GM19193 (cell line): ENCODE data around the gene LRRC15.

ENCODE experiments used
- POLR2A ChIP-seq: IDR thresholded peaks from 4 replicates; pipeline ENCODE4 v1.6.1; 2011; ENCODE audit not compliant: insufficient read depth, insufficient read length; ENCODE audit errors: extremely low read depth

Gene LRRC15

DNA sequence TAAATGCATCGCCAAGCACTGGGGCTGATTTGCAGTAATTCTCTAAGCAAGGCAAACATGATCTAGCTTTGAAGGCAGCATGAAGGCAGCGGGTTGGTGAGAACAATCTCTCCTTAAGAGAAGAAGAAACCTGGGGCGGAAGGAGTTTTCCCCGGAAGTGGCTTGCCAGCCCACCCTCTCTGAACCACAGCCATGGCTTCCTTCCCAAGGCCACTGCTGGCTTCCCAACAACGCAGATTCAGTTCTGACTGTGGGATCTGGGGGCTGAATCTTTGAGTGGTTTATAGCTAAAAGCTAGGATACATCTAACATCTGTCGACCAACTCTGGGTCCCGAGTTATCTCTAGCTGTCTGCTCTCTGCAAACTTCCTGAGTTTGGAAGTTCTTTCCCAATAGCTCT is 14.2 kb downstream of the LRRC15 start:
- TF ChIP-seq POLR2A = no peak

DNA sequence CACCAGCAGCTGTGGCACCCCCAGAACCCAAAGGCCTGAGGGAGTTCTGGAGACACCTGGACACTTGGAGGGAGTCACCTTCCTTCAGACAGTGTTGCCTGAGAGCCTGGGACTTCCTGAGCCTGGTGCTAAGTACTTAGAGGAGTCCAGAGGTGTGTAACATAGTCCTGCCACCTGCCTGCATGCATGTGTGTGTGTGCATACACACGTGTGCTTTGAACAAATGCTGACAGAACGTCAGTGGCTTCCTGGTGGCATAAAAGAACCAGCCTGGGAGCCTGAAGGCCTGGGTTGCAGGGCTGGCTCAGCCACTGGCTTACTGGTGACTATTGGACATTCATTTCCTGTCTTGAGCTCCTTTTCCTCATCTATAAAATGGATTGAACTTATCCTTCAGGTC is 15.2 kb downstream of the LRRC15 start:
- TF ChIP-seq POLR2A = no peak

DNA sequence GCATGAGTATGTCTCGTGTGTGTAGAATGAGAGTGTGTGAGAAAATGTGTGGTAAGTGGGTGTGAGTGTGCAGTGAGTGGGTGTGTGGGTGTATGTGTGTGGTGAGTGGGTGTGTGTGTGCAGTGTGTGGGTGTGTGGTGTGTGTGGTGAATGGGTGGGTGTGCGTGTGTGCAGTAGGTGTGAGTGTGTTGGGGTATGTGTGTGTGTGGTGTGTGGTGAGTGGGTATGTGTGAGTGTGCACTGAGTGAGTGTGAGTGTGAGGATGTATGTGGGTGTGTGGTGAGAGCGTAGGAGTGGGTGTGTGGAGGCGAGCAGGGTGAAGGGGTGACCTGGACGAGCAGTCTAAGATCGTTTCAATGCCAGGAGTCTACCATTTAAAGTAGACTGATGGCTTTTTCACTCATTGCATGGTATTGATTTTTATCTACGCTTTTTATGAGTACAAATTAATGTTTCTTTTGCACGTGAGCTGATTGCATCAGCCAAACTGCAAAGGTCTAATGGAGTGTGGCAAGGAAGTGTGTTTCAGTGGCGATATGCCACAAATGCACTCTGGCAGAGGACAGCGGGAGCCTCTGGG is 16.8 kb downstream of the LRRC15 start:
- TF ChIP-seq POLR2A = no peak

DNA sequence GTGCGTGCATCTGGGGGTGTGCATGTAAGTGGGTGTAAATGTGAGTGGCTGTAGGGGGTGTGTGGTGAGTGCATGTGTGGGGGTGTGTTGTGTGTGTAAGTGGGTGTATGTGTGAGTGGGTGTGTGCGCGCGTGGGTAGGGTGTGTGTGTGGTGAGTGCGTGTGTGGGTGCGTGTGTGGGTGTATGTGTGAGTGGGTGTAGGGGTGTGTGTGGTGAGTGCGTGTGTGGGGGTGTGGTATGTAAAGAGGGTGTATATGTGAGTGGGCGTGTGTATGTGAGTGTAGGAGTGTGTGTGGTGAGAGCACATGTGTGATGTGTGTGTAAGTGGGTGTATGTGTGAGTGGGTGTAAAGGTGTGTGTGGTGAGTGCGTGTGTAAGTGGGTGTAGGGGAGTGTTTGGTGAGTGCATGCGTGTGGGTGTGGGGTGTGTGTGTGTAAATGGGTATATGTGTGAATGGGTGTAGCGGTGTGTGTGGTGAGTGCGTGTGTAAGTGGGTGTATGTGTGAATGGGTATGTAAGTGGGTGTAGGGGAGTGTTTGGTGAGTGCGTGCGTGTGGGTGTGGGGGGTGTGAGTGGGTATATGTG is 17.5 kb downstream of the LRRC15 start:
- TF ChIP-seq POLR2A = no peak

DNA sequence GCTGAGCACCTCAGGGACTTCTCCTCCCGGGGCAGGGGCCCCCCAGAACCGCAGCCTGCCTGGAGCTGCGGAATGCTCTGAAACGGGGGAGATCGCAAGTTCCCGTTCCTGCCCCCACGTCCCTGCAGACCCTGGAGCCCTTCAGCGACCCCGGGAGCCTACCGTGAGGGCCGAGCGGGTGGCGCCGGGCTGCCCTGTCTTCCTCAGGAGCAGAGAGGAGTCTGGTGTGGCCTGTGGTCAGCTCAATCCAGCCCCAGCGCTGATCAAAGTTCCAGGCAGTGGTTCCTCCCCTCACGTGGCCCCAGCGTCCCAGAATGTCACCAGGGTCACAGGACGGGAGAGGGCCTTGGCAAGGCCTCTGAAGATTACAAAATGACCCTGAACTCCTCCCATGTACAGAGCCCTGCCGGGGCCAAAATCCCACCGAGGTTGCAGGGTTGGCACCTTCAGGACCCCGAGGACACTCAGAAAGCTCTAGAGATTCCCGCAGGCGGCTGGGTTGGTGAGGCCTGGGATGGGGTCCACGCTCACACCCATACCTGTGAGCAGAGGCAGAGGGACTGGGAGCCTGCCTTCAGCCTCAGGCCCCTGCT is 18.4 kb downstream of the LRRC15 start, which contains the start of gene CPN2:
Gene CPN2, minus strand, starts transcription at position 249 of the 593 bp plus-strand sequence. CDS start 8,626 bp downstream, outside the sequence.
- no peak for TF ChIP-seq POLR2A

DNA sequence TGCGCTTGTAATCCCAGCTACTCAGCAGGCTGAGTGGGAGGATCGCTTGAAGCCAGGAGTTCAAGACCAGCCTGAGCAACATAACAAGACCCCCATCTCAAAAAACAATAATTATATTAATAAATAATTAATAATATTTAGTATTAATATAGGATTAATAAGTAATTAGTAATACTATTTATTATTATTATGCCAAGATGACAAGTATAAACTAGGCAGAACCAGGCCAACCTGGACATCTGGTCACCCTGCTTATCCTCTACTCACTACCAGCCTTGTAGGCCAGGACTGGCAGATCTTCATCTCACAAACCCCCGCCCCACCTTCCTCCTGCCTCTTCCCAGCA is 18.8 kb downstream of the LRRC15 start:
- TF ChIP-seq POLR2A = no peak

DNA sequence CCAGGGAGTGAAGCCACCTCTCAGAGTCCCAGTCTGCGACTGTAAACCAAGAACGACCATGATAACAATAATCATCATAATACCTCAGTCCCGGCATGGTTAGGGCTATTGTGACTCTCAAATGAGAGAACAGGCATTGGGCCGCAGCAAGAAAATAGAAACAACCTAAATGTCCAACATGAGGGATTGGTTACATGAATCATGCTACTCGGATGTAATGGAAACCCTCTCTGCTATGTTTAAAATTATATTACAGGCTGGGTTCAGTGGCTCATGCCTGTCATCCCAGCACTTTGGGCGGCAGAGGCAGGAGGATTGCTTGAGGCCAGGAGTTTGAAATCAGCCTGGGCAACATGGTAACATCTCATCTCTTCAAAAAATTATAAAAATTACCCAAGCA is 21.2 kb downstream of the LRRC15 start:
- no peak for TF ChIP-seq POLR2A

DNA sequence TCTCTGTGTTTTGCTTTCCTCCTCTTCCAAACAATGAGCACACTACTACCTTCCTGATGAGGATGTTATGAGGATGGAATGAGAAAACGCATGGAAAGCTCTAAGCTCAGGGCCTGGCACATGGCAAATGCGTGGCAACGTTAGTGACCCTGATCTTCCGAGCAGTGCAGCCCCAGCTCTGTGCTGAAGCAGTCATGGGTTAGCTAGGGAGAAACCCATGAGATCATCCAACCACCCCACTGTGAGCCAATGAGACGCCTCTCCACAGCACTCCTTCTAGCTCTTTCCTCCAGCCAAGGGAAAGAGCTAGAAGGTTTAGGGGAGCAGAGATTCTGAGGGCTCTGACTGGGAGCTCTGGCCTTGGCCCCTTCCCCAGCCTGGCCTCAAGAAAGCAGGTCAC is 22.9 kb downstream of the LRRC15 start:
- TF ChIP-seq POLR2A = no peak

DNA sequence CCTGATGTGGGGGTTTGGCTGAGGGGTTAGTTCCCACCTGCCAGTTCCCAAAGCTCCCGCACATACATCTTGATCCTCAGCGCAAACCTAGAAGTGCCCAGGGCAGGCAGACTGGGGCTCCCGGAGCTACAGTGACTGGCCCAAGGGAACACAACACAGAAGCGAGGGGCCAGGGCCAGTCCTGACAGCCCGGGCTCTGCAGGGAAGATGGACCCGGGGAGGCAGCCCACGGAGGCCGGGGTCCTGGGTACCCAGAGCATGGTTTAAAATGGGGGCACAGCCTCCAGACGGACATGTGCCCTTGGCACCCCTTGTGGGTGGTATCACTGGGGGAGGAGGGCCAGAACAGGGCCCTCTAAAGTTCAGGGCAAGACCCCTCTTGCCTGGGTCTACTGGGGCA is 23.5 kb downstream of the LRRC15 start:
- TF ChIP-seq POLR2A = no peak

DNA sequence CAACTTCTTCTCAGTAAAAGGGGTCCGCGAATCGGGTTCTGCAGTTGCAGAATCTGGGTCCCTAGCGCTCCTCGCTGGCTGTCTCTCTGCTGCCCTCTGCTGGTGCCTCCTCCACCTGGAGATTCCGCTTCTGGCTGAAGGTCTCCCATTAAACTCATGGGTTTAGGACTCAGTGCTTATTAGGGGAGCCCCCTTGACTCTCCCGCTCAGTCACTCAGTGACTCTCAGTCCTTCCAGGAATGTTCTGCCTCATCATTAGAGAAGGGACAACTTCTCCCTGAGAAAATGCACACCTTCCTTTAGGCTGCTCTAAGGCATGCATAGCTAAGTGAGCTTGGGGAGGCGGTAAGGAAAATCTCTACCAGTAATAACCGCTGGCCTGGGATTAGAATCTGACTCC is 25.5 kb downstream of the LRRC15 start:
- no peak for TF ChIP-seq POLR2A

DNA sequence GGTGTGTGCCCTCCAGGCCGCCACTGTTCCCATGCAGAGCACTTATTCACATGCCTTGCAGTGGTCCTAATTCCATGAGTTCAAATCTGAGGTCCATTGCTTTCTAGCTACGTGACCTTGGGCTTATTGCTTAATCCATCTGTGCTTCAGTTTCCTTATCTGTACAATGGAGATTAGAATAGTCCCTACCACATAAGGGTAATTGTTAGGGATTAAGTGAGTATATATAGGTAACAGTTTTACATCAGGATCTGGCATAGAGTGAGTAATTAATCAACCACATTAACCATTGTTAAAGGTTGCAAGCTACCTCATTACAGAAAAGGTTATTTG is 26.0 kb downstream of the LRRC15 start:
- TF ChIP-seq POLR2A = no peak

DNA sequence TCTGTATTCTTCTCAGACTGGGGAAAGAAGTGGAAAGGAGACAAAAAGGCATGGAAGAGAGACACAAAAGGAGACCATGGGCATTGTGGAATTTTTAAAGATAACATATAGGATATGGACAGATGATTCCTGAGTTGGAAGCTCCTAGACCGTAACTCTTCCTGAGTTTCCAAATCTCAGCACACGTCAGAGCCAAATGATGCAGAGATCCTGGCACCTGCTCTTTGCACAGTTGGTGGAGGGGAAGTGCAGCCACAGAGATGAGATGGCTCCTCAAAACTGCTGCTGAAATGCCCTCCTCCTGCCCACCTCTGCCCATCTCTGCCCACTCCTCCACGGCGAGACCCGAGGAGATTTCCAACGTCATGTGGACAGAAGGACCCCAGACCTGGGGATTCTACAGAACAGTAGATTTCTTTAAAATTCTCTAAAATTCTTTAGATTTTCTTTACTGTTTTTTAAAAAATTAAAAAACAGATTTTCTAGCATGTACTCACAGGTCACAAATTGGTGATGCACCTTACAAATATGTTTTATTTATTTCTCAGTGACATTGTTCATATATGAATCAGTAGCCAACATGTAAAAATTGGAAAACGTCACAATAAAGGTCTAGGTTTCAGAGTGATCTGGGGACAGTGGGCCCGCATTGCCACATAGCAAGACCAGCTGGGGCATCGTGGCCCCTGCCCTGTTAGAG is 26.5 kb downstream of the LRRC15 start:
- TF ChIP-seq POLR2A = no peak

DNA sequence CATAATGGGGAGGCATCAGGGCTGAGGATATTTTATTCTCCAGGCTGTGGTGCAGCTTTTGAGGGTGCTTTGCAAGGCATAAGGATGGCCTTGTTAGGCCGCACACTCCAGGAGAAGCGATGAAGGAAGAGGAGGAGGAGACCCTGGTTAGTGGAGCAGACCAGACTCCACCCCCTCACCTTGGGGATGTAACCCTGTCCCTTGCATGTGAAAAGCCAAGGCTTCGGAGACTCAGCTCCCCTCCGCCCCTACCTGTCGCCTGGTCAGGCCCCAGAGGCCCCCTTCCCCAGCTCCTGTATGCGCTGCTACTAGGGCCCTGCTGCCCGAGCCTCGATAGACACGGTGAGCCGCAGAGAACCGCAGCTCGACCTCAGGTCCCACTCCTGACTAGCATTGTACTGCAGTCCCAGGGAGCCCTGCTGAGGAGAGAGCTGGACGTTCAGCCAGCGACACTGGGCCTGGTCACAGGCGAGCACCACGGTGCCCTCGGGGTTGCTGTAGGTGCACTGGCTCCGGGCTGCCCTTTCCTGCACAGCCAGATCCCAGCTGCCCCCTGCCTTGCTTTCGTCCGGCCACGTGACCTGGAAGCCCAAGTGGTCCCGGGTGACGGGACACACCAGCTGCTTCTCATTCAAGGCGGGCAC is 28.7 kb downstream of the LRRC15 start:
- no peak for TF ChIP-seq POLR2A

DNA sequence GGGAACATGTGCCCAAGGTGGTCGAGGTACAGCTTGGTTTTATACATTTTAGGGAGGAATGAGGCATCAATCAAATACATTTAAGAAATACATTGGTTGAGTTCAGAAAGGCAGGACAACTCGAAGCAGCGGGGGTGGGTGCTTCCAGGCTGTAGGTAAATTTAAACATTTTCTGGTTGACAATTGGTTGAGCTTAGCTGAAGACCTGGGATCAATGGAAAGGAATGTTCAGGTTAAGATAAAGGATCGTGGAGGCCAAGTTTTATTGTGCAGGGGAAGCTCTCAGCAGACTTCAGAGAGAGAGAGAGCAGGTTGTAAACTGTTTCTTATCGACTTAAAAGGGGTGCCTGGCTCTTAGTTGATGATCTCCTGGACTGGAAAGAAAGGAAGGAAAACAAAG is 29.7 kb downstream of the LRRC15 start:
- no peak for TF ChIP-seq POLR2A

DNA sequence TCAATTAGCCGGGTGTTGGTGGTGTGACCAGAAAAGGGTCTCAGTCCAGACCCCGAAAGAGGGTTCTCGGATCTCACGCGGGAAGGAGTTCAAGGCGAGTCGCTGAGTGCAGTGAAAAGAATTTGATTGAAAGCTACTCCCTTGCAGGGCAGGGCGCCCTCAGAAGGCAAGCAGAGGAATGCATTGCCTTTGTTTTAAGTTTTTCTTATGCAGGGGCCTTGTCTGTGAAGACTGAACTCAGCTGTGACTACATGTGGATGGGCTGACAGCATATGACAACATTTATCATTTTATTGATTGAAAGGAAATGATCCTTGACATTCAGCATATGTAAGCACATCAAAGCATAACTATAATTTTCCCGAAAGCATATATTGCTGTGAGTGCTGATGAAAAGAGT is 30.2 kb downstream of the LRRC15 start:
- TF ChIP-seq POLR2A = no peak
